GM12892 (cell line): Measurements from ENCODE around the gene RMRP.
A peak's percentile ranks its signal among the peaks of the same experiment; 100 is the strongest.

ENCODE experiments used
- DNase-seq: peaks from one replicate; pipeline ENCODE4 v3.0.0; 2011; ENCODE audit not compliant: insufficient read length
- FAIRE-seq: peaks from 2 replicates; lab custom pipeline; 2011; peaks lifted over from hg19 to GRCh38; lab: Jason Lieb, UNC
- POLR2A ChIP-seq: IDR thresholded peaks from 2 replicates; pipeline ENCODE4 v1.6.1; 2011; ENCODE audit warnings: low read depth, low read length, control low read depth
- POLR2AphosphoS5 ChIP-seq: IDR thresholded peaks from 2 replicates; pipeline ENCODE4 v1.6.1; 2011; ENCODE audit warnings: low read depth, low read length, control low read depth
- TAF1 ChIP-seq: IDR thresholded peaks from 2 replicates; pipeline ENCODE4 v1.6.1; 2011; ENCODE audit warnings: low read depth, mild to moderate bottlenecking, control low read depth, low read length, borderline replicate concordance

Gene RMRP

GRCh38 chr9:35674025-35674361 is 16.2 kb upstream of the RMRP start:
- TF ChIP-seq TAF1 (no peak), POLR2A (no peak), POLR2AphosphoS5 (no peak)
- DNase-seq (no peak), FAIRE-seq (no peak)

GRCh38 chr9:35673132-35674024 is 15.6 kb upstream of the RMRP start, which contains the start of gene CA9:
Gene CA9, plus strand, starts transcription at chr9:35673928. Its CDS starts 32 bp downstream, at chr9:35673960.
- no peak for TF ChIP-seq POLR2A
- no peak for TF ChIP-seq POLR2AphosphoS5
- no peak for DNase-seq
- no peak for FAIRE-seq

GRCh38 chr9:35669331-35670145 is 11.7 kb upstream of the RMRP start:
- TF ChIP-seq POLR2A = no peak
- TF ChIP-seq POLR2AphosphoS5 = no peak
- no peak for TF ChIP-seq TAF1
- FAIRE-seq (no peak), DNase-seq (no peak)

- TF ChIP-seq POLR2A = no peak
- TF ChIP-seq POLR2AphosphoS5 = no peak
- TF ChIP-seq TAF1 = no peak
- FAIRE-seq (no peak), DNase-seq (no peak)
These were observed 10.1 kb upstream of the RMRP start for GRCh38 chr9:35667939-35668338.

- DNase-seq = no peak
- FAIRE-seq = no peak
- no peak for TF ChIP-seq POLR2AphosphoS5
- no peak for TF ChIP-seq TAF1
- TF ChIP-seq POLR2A = no peak
These were observed 8.7 kb upstream of the RMRP start for GRCh38 chr9:35666549-35666948.

- DNase-seq = no peak
- TF ChIP-seq POLR2A (no peak), POLR2AphosphoS5 (no peak), TAF1 (no peak)
These were observed 8.2 kb upstream of the RMRP start for GRCh38 chr9:35666045-35666444.

GRCh38 chr9:35665471-35665818 is 7.6 kb upstream of the RMRP start:
- FAIRE-seq (no peak), DNase-seq (no peak)
- no peak for TF ChIP-seq POLR2A
- no peak for TF ChIP-seq TAF1
- no peak for TF ChIP-seq POLR2AphosphoS5

More at GRCh38 chr9:35666045-35666444, 8.2 kb upstream of the RMRP start:
- FAIRE-seq = peak; percentile 57

- DNase-seq = peak; percentile 94
- FAIRE-seq = peak; percentile 85
- peak; percentile 69; the same call in 1 of the 2 replicates for TF ChIP-seq POLR2A
- peak; percentile 14; the same call in 1 of the 2 replicates for TF ChIP-seq TAF1
- TF ChIP-seq POLR2AphosphoS5 = peak; percentile 54; the same call in 1 of the 2 replicates
These were observed 7.0 kb upstream of the RMRP start, which contains the start of gene ARHGEF39 for GRCh38 chr9:35664531-35665470. Gene ARHGEF39, minus strand, starts transcription at chr9:35665195. Its CDS starts 26 bp downstream, at chr9:35665169.

GRCh38 chr9:35662437-35662836 is 4.6 kb upstream of the RMRP start:
- DNase-seq (no peak), FAIRE-seq (no peak)
- TF ChIP-seq TAF1 (no peak), POLR2AphosphoS5 (no peak), POLR2A (no peak; the same call in 1 of the 2 replicates)

- DNase-seq (no peak), FAIRE-seq (no peak)
- no peak for TF ChIP-seq POLR2AphosphoS5
- no peak for TF ChIP-seq POLR2A
- no peak for TF ChIP-seq TAF1
These were observed 4.0 kb upstream of the RMRP start for GRCh38 chr9:35661756-35662350.
